MM.1S (cell line): Measurements from ENCODE around the gene TMEM40.

ENCODE experiments used
- DNase-seq: peaks from one replicate; pipeline ENCODE4 v3.0.0-alpha.2; 2015
- H2AFZ ChIP-seq: fragments of 300-600 bp; sonication (generic); 2 replicates; pipeline ENCODE4 v1.6.0; 2016; ENCODE audit warnings: antibody characterized with exemption, low read length
- H3F3A ChIP-seq: fragments of 300-600 bp; sonication (generic); 2 replicates; pipeline ENCODE4 v1.6.1; 2016; ENCODE audit warnings: mild to moderate bottlenecking, antibody characterized with exemption, low read length, moderate library complexity, mixed read lengths; ENCODE audit not compliant: insufficient read depth
- H3K27ac ChIP-seq: fragments of 300-600 bp; sonication (generic); 2 replicates; pipeline ENCODE4 v1.5.1; 2016; ENCODE audit warnings: mild to moderate bottlenecking, low read length
- H3K27me3 ChIP-seq: fragments of 300-600 bp; sonication (generic); replicated peaks from 2 replicates; pipeline ENCODE4 v1.6.0; 2016; ENCODE audit warnings: low read length; ENCODE audit not compliant: insufficient read depth
- H3K36me3 ChIP-seq: fragments of 300-600 bp; sonication (generic); replicated peaks from 2 replicates; pipeline ENCODE4 v1.6.1; 2016; ENCODE audit warnings: mild to moderate bottlenecking, low read length, mixed read lengths; ENCODE audit not compliant: insufficient read depth
- H3K4me1 ChIP-seq: fragments of 300-600 bp; sonication (generic); 2 replicates; pipeline ENCODE4 v1.6.1; 2016; ENCODE audit warnings: low read length, mixed read lengths
- H3K4me2 ChIP-seq: fragments of 300-600 bp; sonication (generic); 2 replicates; pipeline ENCODE4 v1.6.0; 2016; ENCODE audit warnings: low read depth, low read length
- H3K4me3 ChIP-seq: fragments of 300-600 bp; sonication (generic); 2 replicates; pipeline ENCODE4 v1.5.1; 2016; ENCODE audit warnings: low read length, mixed read lengths
- H3K79me2 ChIP-seq: fragments of 300-600 bp; sonication (generic); 2 replicates; pipeline ENCODE4 v1.6.1; 2016; ENCODE audit warnings: mixed run types, low read length, mixed read lengths
- H3K9ac ChIP-seq: fragments of 300-600 bp; sonication (generic); 2 replicates; pipeline ENCODE4 v1.6.1; 2016; ENCODE audit warnings: low read length, mixed read lengths
- H3K9me2 ChIP-seq: fragments of 300-600 bp; sonication (generic); replicated peaks from 2 replicates; pipeline ENCODE4 v1.6.1; 2016; ENCODE audit warnings: mild to moderate bottlenecking, low read length, mixed read lengths; ENCODE audit not compliant: insufficient read depth
- H3K9me3 ChIP-seq: fragments of 300-600 bp; sonication (generic); replicated peaks from 2 replicates; pipeline ENCODE4 v1.6.1; 2016; ENCODE audit warnings: mild to moderate bottlenecking, low read length, mixed read lengths; ENCODE audit not compliant: insufficient read depth
- H4K20me1 ChIP-seq: fragments of 300-600 bp; sonication (generic); 2 replicates; pipeline ENCODE4 v1.6.1; 2016; ENCODE audit warnings: mild to moderate bottlenecking, low read length, moderate library complexity, mixed read lengths; ENCODE audit not compliant: insufficient read depth
- CTCF ChIP-seq: fragments of 300-600 bp; sonication (generic); IDR thresholded peaks from 2 replicates; pipeline ENCODE4 v1.5.1; 2016; ENCODE audit warnings: antibody characterized with exemption, low read length, mixed read lengths
- EZH2 ChIP-seq: fragments of 300-600 bp; sonication (generic); optimal IDR thresholded peaks from 2 replicates; pipeline ENCODE3; 2017; ENCODE audit warnings: low read depth, mild to moderate bottlenecking, antibody characterized with exemption, low read length, mixed read lengths
- EZH2phosphoT487 ChIP-seq: fragments of 300-600 bp; sonication (generic); IDR thresholded peaks from 2 replicates; pipeline ENCODE4 v1.6.1; 2018; ENCODE audit warnings: antibody characterized with exemption, low read length

The TMEM40 gene

DNA sequence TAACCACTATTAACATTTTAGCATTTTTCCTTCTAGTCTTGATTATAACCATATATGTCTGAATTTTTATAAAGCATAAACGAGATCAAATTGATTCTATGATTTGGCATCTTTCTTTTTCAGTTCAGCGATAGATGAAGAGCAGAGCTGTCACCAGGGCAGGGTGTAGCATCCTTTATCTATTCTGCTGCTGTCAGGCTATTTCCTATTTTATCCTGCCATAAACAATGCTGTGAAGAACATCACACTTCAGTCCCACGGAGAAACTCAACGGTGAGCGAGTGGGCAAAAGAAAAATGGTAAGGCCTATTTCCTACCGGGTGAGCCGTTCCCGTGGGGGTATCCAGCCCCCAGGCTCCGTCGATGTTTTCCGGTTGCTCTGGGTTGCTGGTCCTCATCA is 15.5 kb downstream of the TMEM40 start:
- Histone ChIP-seq H3K4me3 (no peak overlapping the region), H3K27ac (no peak overlapping the region)

DNA sequence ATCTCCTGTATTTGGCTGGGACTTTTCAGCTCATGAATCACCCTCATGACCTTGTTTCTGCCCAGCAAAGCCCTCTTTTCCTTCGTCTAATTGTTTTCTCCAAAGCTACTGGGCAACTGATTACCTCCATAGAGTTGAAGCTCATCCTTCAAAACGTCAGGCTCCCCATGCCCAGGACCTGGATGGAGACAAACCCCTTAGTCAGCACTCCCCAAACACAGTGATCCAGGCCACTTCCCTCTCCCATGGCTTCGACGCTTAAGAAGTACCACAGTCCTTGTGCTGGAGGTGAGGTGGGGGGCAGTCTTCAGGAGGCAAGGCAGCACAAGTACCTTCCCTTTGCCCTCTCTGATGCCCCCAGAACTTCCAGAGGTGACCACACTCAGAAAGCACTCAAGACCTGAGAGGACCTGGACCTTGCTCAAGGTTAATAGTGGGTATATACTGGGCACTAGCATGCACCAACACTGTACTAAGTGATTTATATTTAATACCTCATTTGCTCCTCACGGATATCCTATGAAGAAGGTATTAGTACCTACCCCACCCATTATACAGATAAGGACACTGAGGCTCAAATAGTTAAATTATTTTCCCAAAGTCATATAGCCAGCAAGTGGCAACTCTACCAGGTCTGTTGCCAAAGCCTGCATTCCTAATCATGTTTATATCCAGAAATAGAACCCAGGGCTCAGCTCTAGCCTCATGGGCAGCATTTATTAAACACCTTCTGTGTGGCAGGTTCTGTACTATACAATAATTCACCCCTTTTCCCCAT is 16.5 kb downstream of the TMEM40 start:
- H2AFZ ChIP-seq: no peak overlapping the region
- H3K4me3 ChIP-seq: no peak overlapping the region
- no peak overlapping the region for H3K9ac ChIP-seq
- no peaks in the 10 kb centered on the region for H3K4me1 ChIP-seq
- H3K27me3 ChIP-seq: no peaks in the 10 kb centered on the region
- TF ChIP-seq EZH2 (no peak), CTCF (no peak), EZH2phosphoT487 (no peak)
- no peaks in the 10 kb centered on the region for H3K9me3 ChIP-seq
- no peaks in the 10 kb centered on the region for H3F3A ChIP-seq
- H3K27ac ChIP-seq: no peak overlapping the region
- no peaks in the 10 kb centered on the region for H3K79me2 ChIP-seq
- no peaks in the 10 kb centered on the region for H3K9me2 ChIP-seq
- DNase-seq: no peak
- no peaks in the 10 kb centered on the region for H4K20me1 ChIP-seq
- no peaks in the 10 kb centered on the region for H3K36me3 ChIP-seq
- H3K4me2 ChIP-seq: no peak overlapping the region

More for the DNA sequence above, 15.5 kb downstream of the TMEM40 start:
- no peak overlapping the region for H3K9ac ChIP-seq
- H3K4me1 ChIP-seq: no peaks in the 10 kb centered on the region
- H2AFZ ChIP-seq: no peak overlapping the region
- H3K79me2 ChIP-seq: no peaks in the 10 kb centered on the region
- no peaks in the 10 kb centered on the region for H4K20me1 ChIP-seq
- no peaks in the 10 kb centered on the region for H3F3A ChIP-seq
- no peaks in the 10 kb centered on the region for H3K27me3 ChIP-seq
- TF ChIP-seq CTCF (no peak), EZH2 (no peak), EZH2phosphoT487 (no peak)
- H3K4me2 ChIP-seq: no peak overlapping the region
- no peak for DNase-seq
- H3K9me2 ChIP-seq: no peaks in the 10 kb centered on the region
- no peaks in the 10 kb centered on the region for H3K36me3 ChIP-seq
- no peaks in the 10 kb centered on the region for H3K9me3 ChIP-seq

- Histone ChIP-seq H3K4me1 (no peaks in the 10 kb centered on the region), H3K9me2 (no peaks in the 10 kb centered on the region), H3K79me2 (no peaks in the 10 kb centered on the region), H3K27ac (no peak overlapping the region), H3K4me2 (no peak overlapping the region), H3K36me3 (no peaks in the 10 kb centered on the region), H2AFZ (no peak overlapping the region), H4K20me1 (no peaks in the 10 kb centered on the region), H3K4me3 (no peak overlapping the region), H3K9me3 (no peaks in the 10 kb centered on the region), H3F3A (no peaks in the 10 kb centered on the region), H3K9ac (no peak overlapping the region), H3K27me3 (no peaks in the 10 kb centered on the region)
- DNase-seq: no peak
- TF ChIP-seq CTCF (no peak), EZH2phosphoT487 (no peak), EZH2 (no peak)
Observed at GRCh38 chr3:12741209-12741608, 17.9 kb downstream of the TMEM40 start.
